ENCODE measurements around the gene DPP7.
"Not testable (repeated sequence)": the region's sequence is repeated elsewhere in the genome, so short reads cannot be mapped to it uniquely, and the experiment has no call there.

Gene DPP7

DNA sequence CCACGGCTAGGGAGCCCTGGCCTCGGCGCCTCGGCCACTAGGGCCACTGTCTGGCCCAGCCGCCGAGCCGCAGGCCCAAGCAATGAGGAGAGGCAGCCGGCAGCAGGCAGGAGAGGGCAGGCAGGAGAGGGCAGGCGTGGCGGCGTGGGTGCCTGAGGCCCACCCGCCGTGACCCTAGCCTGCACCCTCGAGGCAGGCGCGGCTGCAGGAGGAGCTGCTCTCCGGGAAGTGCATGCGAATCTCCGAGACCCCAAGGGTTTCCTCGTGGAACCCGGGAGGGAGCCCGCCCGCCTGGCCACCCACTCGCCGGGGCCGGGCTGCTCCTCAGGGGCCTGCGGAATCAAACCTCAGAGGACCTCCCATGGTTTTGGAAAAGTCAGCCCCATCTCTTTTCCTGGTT lies 33.7 kb upstream of the DPP7 start:
- DNase-seq (ENCODE audit: low read depth, low spot score): no peak

GRCh38 chr9:137147793-137148160 lies 33.2 kb upstream of the DPP7 start:
- no peak for DNase-seq (ENCODE audit: low read depth, low spot score)

DNA sequence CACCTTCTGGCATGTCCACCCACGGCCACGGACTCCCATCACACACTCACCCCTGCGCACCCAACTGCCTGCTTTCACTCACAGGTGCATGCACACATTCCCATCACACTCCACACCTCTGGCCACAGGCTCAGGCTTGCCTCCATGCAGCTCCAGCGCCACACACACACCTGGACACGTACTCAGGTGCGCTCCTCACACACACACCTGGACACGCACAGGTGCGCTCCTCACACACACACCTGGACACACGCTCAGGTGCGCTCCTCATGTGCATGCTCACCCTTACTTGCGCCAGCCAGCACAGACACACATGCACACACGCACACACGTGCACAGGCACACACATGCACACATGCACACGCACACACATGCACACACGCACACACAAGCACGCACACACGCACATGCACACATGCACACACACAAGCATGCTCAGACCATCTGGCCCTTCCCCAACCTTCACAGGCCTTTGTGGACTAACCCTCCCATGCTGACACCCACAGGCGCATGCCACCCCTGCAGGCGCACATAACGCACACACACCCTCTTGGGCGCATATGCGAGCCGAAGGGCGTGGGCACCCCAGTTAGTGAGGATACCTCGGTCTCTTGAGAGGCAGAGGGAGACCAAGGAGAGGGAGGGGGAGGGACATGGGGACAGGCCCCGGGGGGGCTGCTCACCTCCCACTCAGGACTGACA lies 32.7 kb upstream of the DPP7 start:
- no peak for DNase-seq (ENCODE audit: low read depth, low spot score)

DNA sequence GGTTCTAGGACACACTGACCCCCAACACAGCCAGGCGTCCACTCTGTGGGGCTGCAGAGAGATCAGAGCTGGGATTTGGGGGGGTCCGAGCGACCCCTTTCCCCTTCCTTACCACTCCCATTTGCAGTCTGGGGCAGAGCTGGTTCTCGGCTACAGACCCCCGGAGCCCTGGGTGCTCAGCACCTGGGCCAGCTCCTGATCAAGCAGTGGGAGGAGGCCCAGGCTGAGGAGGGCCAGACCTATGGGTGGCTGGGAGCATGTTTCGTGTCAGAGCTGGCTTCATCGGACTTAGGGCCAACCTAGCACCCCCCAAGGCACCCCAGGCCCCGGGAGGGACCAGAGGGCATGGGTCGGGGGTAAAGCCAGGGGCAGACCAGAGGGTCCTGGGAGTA lies 32.0 kb upstream of the DPP7 start:
- DNase-seq (ENCODE audit: low read depth, low spot score): no peak

- DNase-seq (ENCODE audit: low read depth, low spot score): no peak
Measured at GRCh38 chr9:137145731-137146526, 31.4 kb upstream of the DPP7 start.

GRCh38 chr9:137143459-137143858 lies 28.9 kb upstream of the DPP7 start:
- DNase-seq (ENCODE audit: low read depth, low spot score): no peak

DNA sequence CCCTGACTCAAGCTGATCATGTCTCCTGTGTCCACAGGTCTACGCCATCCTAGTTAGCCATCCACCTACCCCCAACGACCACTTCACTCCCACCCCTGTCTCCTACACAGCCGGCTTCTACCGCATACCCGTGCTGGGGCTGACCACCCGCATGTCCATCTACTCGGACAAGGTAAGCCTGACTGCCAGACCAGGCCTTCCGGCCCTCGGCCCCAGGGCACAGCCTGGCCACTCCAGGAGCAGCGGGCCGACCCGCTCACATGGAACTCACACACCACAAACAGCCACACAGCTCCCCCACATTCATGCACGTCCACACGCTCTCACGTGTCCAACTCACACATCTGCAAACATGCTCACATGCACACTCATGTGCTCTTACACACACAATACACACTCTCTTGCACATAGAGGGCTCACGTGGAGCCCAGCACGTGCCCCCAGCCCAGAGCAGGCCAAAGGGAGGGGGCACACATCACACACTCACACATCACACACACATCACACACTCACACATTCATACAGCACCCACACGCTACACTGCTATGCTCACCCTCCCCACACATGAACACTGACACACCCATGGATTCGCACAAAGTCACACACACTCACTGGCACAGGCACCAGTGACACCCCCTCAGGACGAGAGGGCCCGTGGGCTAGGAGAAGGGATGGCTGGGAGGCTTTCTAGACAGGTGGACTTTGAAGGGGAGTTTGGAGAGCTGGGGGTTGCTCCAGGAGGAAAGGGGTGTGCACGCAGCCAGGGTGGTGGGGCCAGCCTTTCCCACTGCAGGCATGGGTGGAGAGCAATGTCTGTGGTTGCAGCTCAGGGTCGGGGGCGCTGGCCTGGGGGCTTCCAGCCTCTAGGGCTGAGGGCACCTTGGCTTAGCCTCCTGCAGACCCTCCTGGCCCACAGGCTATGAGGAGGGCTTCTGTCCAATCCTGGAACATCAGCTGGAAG lies 27.7 kb upstream of the DPP7 start:
- DNase-seq (ENCODE audit: low read depth, low spot score): no peak

- no peak for DNase-seq (ENCODE audit: low read depth, low spot score)
Measured at GRCh38 chr9:137141050-137141810, 26.7 kb upstream of the DPP7 start.

DNA sequence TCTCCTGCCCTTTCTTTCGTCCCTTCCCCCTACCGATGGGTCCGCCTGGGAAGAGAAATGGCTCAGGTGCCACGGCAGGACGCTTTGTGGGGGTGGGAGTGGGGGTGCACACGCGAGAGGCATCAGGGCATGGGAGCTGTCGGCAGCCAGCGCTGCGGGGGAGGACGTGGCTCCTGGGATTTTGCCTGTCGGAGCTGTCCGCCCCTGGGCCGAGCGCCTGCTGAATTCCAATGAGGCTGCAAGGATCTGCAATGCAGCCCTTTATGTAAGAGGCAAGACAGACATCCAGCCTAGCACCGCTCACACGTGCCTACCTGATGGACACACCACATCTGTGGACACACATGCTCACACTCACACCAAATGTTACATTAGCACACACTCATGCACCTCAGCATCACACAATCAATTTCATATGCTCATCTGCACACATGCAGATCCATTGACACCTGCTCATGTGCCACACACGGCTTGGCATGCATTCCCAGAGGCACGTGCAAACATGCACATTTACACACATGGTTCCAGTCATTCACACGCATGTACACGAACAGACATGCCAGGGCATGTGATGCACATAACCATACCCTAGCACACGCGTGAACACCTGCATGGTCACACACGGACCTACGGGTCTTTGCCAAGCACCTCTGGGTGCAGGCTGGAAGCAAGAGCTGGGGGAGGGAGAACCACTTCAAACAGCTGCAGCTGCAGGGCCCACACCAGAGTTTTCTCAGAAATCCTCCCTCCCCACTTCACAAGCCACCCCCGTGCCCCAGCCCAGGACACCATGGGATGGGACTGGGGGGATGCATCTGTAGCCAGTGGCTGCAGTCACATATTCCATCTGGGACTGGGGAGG lies 25.8 kb upstream of the DPP7 start:
- DNase-seq (ENCODE audit: low read depth, low spot score): no peak

- DNase-seq (ENCODE audit: low read depth, low spot score): no peak
Measured at GRCh38 chr9:137139468-137140150, 25.1 kb upstream of the DPP7 start.

DNA sequence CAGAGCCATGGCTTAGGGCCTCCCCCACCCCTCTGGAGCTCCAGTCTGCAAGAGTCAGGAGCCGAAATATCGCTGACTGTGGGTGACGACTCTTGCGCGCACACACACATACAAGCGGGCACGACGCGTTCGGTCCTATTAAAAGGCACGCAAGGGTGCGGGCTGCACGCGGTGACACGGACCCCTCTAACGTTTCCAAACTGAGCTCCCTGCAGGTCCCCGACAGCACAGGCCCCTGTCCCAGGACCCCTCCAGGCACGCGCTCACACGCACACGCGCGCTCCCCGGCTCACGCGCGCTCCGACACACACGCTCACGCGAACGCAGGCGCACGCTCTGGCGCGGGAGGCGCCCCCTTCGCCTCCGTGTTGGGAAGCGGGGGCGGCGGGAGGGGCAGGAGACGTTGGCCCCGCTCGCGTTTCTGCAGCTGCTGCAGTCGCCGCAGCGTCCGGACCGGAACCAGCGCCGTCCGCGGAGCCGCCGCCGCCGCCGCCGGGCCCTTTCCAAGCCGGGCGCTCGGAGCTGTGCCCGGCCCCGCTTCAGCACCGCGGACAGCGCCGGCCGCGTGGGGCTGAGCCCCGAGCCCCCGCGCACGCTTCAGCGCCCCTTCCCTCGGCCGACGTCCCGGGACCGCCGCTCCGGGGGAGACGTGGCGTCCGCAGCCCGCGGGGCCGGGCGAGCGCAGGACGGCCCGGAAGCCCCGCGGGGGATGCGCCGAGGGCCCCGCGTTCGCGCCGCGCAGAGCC lies 24.4 kb upstream of the DPP7 start, which contains the start of gene GRIN1:
TSS of gene GRIN1 (plus strand) at position 433 of the 746 bp plus-strand sequence. CDS start 333 bp downstream, outside the sequence.
- no peak for DNase-seq (ENCODE audit: low read depth, low spot score)

- no peak for DNase-seq (ENCODE audit: low read depth, low spot score)
Measured at GRCh38 chr9:137138058-137138721, 23.7 kb upstream of the DPP7 start.

DNA sequence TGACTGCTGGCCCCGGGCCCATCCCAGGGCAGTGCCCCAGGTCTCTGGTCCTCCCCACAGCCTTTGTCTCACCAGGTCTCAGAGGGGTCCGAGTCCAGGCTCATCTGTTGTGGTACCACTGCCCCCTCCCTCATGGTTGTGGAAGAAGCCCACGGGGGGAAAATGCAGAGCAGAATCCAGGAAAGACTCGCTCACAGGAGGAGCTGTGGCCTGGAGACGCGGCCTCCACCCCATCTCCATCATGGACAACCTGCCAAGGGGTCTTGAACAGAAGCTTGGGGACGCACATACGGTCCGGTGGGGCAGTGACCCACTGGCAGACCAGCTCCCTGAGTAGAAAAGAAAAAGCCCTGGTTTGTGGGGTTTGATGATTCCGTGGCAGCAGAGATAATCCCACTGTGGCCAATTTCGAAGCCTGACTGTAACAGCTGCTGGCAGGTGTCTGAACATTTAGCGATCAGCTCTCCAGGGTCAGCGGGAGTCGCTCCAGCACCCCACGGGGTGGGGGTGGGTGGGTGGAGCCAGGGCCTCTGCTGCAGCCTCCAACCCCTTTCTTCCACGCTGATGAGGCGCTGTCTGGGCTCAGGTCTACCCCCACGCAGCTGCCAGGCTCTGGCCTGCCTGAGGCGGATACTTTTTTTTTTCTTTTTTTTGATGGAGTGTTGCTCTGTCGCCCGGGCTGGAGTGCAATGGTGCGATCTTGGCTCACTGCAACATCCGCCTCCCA lies 22.5 kb upstream of the DPP7 start:
- DNase-seq (ENCODE audit: low read depth, low spot score): no peak

GRCh38 chr9:137136261-137136880 lies 21.8 kb upstream of the DPP7 start:
- DNase-seq (ENCODE audit: low read depth, low spot score): no peak

GRCh38 chr9:137135154-137135553 lies 20.6 kb upstream of the DPP7 start:
- not testable (repeated sequence) for DNase-seq (ENCODE audit: low read depth, low spot score)

DNA sequence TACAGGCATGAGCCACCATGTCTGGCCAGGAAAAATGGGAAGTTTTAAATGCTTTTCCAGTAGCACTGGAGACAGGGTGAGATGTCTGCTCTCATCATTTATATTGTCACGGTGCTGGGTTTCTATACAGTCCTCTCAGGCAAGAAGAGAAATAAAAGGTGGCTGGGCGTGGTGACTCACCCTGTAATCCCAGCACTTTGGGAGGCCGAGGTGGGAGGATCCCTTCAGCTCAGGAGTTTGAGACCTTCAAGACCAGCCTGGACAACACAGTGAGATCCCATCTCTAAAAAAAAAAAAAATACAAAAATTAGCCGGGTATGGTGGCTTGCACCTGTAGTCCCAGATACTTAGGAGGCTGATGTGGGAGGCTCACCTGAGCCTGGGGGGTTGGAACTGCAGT lies 19.7 kb upstream of the DPP7 start:
- DNase-seq (ENCODE audit: low read depth, low spot score): no peak

DNA sequence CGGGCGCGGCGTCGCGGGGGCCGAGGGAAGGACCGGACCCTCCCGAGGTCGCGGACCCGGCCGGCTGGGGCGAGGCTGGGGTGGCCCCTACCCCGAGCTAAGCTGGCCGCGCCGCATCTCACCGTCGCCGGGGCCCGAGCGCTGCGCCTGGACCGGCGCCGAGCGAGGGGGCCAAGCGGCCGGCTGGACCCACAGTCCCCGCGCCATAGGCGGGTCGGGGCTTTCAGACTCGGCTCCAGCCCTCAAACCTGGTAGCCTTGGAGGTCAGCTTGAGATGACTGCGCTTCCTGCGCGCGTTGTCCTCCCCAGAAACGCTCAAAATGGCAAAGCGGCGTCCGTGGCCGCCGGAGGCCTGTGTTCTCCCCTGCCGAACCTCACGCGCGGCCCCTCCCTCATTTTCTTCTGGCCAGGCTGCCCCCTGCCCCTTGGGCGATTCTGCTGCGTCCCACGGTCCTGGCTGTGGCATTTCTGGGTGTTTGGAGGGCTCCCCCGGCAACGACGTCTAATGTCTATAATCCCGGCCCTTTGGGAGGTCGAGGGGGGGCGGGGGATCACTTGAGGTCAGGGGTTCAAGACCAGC lies 15.7 kb upstream of the DPP7 start:
- no peak for DNase-seq (ENCODE audit: low read depth, low spot score)
